IMR-90 (cell line): ENCODE data around the gene FOXP1. TPM values are rescaled to one million over a fixed set of nuclear protein-coding genes. Genes with fewer than 3 reads are reported as not detected.

Source experiments
- ATAC-seq: fragments of 200-7000 bp; cut with Tn5 transposase; 2 replicates; pipeline ENCODE4 v1.9.1; 2020; ENCODE audit warnings: low read depth, mild to moderate bottlenecking, moderate library complexity
- BruUV-seq: library from RNA; stranded (reverse); fragments of 400-500 nt; replicated peaks from 2 replicates; lab custom pipeline; 2021; lab: Mats Ljungman, UMichigan
- CTCF ChIA-PET: fragments of 300-600 bp; formaldehyde crosslinking; extraction: SDS; loops from one replicate; lab custom pipeline; 2021; ENCODE audit warnings: antibody characterized with exemption; lab: Yijun Ruan, JAX
- POLR2A ChIA-PET: fragments of 300-600 bp; sonication (Branson Sonifier 250); formaldehyde crosslinking; loops from one replicate; lab custom pipeline; 2022; ENCODE audit warnings: antibody characterized with exemption; ENCODE audit not compliant: unreplicated experiment; lab: Charles Lee
- DNase-seq: peaks from one replicate; pipeline ENCODE4 v3.0.0; 2013
- H2AFZ ChIP-seq: replicated peaks from 2 replicates; pipeline ENCODE3; 2013; ENCODE audit warnings: low read length, mild to moderate bottlenecking; ENCODE audit not compliant: poor library complexity
- H2AK5ac ChIP-seq: 2 replicates; pipeline ENCODE4 v1.6.1; 2013; ENCODE audit warnings: low read depth, low read length, inconsistent platforms
- H2AK9ac ChIP-seq: replicated peaks from 2 replicates; pipeline ENCODE3; 2013; ENCODE audit warnings: mild to moderate bottlenecking, low read depth, low read length, moderate library complexity; ENCODE audit not compliant: poor library complexity
- H2BK120ac ChIP-seq: 2 replicates; pipeline ENCODE4 v1.6.1; 2013; ENCODE audit warnings: low read depth, low read length, inconsistent platforms
- H2BK15ac ChIP-seq: 3 replicates; pipeline ENCODE4 v1.6.1; 2013; ENCODE audit warnings: low read depth, low read length, inconsistent platforms
- H2BK20ac ChIP-seq: 2 replicates; pipeline ENCODE4 v1.6.1; 2013; ENCODE audit warnings: low read depth, mild to moderate bottlenecking, inconsistent platforms, low read length, moderate library complexity
- H2BK5ac ChIP-seq: 2 replicates; pipeline ENCODE4 v1.6.1; 2013; ENCODE audit warnings: mild to moderate bottlenecking, low read depth, low read length, inconsistent platforms; ENCODE audit not compliant: poor library complexity, severe bottlenecking
- H3K14ac ChIP-seq: replicated peaks from 2 replicates; pipeline ENCODE4 v1.6.1; 2013; ENCODE audit warnings: low read depth, low read length, inconsistent platforms
- H3K18ac ChIP-seq: 2 replicates; pipeline ENCODE4 v1.6.1; 2013; ENCODE audit warnings: low read depth, low read length, control low read depth
- H3K23ac ChIP-seq: 2 replicates; pipeline ENCODE4 v1.6.1; 2013; ENCODE audit warnings: low read depth, low read length, inconsistent platforms
- H3K27ac ChIP-seq: 2 replicates; pipeline ENCODE4 v1.5.1; 2013; ENCODE audit warnings: mild to moderate bottlenecking, control low read depth, low read length; ENCODE audit not compliant: insufficient read depth
- H3K27me3 ChIP-seq: 2 replicates; pipeline ENCODE4 v1.6.1; 2013; ENCODE audit warnings: low read length; ENCODE audit not compliant: control insufficient read depth, insufficient read depth
- H3K36me3 ChIP-seq: 2 replicates; pipeline ENCODE4 v1.6.1; 2013; ENCODE audit warnings: low read length, mixed read lengths; ENCODE audit not compliant: control insufficient read depth, insufficient read depth
- H3K4ac ChIP-seq: 2 replicates; pipeline ENCODE4 v1.6.1; 2013; ENCODE audit warnings: low read depth, low read length, inconsistent platforms
- H3K4me1 ChIP-seq: 2 replicates; pipeline ENCODE4 v1.6.1; 2013; ENCODE audit warnings: low read length, mixed read lengths; ENCODE audit not compliant: control insufficient read depth, insufficient read depth
- H3K4me2 ChIP-seq: 2 replicates; pipeline ENCODE4 v1.6.1; 2013; ENCODE audit warnings: low read depth, mild to moderate bottlenecking, control low read depth, low read length, moderate library complexity
- H3K4me3 ChIP-seq: 2 replicates; pipeline ENCODE4 v1.5.1; 2013; ENCODE audit warnings: low read depth, mild to moderate bottlenecking, control low read depth, low read length, moderate library complexity; ENCODE audit not compliant: insufficient read depth
- H3K56ac ChIP-seq: 2 replicates; pipeline ENCODE4 v1.6.1; 2013; ENCODE audit warnings: low read length, inconsistent platforms; ENCODE audit not compliant: insufficient read depth; ENCODE audit errors: extremely low read depth
- H3K79me1 ChIP-seq, 2 experiments: 2 replicates each; pipeline ENCODE4 v1.6.1; 2013; ENCODE audit warnings: low read length in 2 of 2, inconsistent platforms in 1 of 2, low read depth in 1 of 2
- H3K9ac ChIP-seq: 2 replicates; pipeline ENCODE4 v1.6.1; 2013; ENCODE audit warnings: low read depth, low read length, control low read depth
- H3K9me1 ChIP-seq: 2 replicates; pipeline ENCODE4 v1.6.1; 2013; ENCODE audit warnings: low read length, inconsistent platforms; ENCODE audit not compliant: insufficient read depth
- H3K9me3 ChIP-seq: 2 replicates; pipeline ENCODE4 v1.6.1; 2013; ENCODE audit warnings: low read length; ENCODE audit not compliant: control insufficient read depth, insufficient read depth
- H4K20me1 ChIP-seq: 2 replicates; pipeline ENCODE4 v1.6.1; 2013; ENCODE audit warnings: low read length, inconsistent platforms; ENCODE audit not compliant: insufficient read depth
- H4K5ac ChIP-seq: 2 replicates; pipeline ENCODE4 v1.6.1; 2013; ENCODE audit warnings: mild to moderate bottlenecking, low read depth, low read length, control low read depth
- H4K8ac ChIP-seq, 2 experiments: 2 replicates each; pipeline ENCODE4 v1.6.1; 2013; ENCODE audit warnings: low read depth in 2 of 2, low read length in 2 of 2, control low read depth in 1 of 2, inconsistent platforms in 1 of 2
- H4K91ac ChIP-seq: 2 replicates; pipeline ENCODE4 v1.6.1; 2013; ENCODE audit warnings: low read depth, low read length, inconsistent platforms; ENCODE audit not compliant: insufficient read depth
- CTCF ChIP-seq: conservative IDR thresholded peaks from 2 replicates; pipeline ENCODE4 v1.5.1; 2012; ENCODE audit warnings: mild to moderate bottlenecking, low read depth, low read length, improper control_type of control experiment
- ELK1 ChIP-seq: fragments of 150-350 bp; IDR thresholded peaks from 2 replicates; pipeline ENCODE4 v1.6.1; 2016; ENCODE audit warnings: low read depth, mild to moderate bottlenecking, low read length, moderate library complexity, borderline replicate concordance
- FOS ChIP-seq: fragments of 150-350 bp; IDR thresholded peaks from 2 replicates; pipeline ENCODE4 v1.6.1; 2016; ENCODE audit warnings: low read depth, low read length
- MAFK ChIP-seq: IDR thresholded peaks from 2 replicates; pipeline ENCODE4 v1.6.1; 2012; ENCODE audit warnings: low read depth, low read length, improper control_type of control experiment
- MAZ ChIP-seq: IDR thresholded peaks from 2 replicates; pipeline ENCODE4 v1.6.1; 2012; ENCODE audit warnings: low read depth, mild to moderate bottlenecking, low read length, improper control_type of control experiment, moderate library complexity, borderline replicate concordance
- MXI1 ChIP-seq: IDR thresholded peaks from 2 replicates; pipeline ENCODE4 v1.6.1; 2012; ENCODE audit warnings: low read depth, mild to moderate bottlenecking, low read length, moderate library complexity, borderline replicate concordance
- NFE2L2 ChIP-seq: fragments of 150-350 bp; IDR thresholded peaks from 2 replicates; pipeline ENCODE4 v1.6.1; 2016; ENCODE audit warnings: low read depth, mild to moderate bottlenecking, low read length
- RAD21 ChIP-seq: IDR thresholded peaks from 2 replicates; pipeline ENCODE4 v1.6.1; 2012; ENCODE audit warnings: low read length, improper control_type of control experiment
- RCOR1 ChIP-seq: IDR thresholded peaks from 2 replicates; pipeline ENCODE4 v1.6.1; 2012; ENCODE audit warnings: mild to moderate bottlenecking, low read length, improper control_type of control experiment; ENCODE audit not compliant: insufficient replicate concordance
- RFX5 ChIP-seq: IDR thresholded peaks from 2 replicates; pipeline ENCODE4 v1.8.0; 2012; ENCODE audit warnings: low read depth, mild to moderate bottlenecking, low read length, moderate library complexity
- SMC3 ChIP-seq: fragments of 150-350 bp; IDR thresholded peaks from 2 replicates; pipeline ENCODE4 v1.6.1; 2016; ENCODE audit warnings: low read depth, mild to moderate bottlenecking, antibody characterized with exemption, low read length, moderate library complexity
- WGBS, 2 experiments: methylation state at CpG; one replicate each; pipeline versions ENCODE4 v1.1.5 to v1.1.7; 2013; ENCODE audit warnings: missing lambda C conversion rate in 2 of 2; ENCODE audit not compliant: insufficient read length in 1 of 2; ENCODE audit errors: extremely low coverage in 2 of 2; 5-methylcytosine and 5-hydroxymethylcytosine counted together
- dilution Hi-C: fragments of 300-500 bp; cut with HindIII; formaldehyde crosslinking; loops from one replicate; pipeline ENCODE4 v1.14.3; 2018; ENCODE audit warnings: low sequenced_read_pairs; ENCODE audit not compliant: unreplicated experiment
- in situ Hi-C: fragments of 300-500 bp; cut with MboI; formaldehyde crosslinking; loops from 3 replicates; pipeline ENCODE4 v1.14.3; 2019; ENCODE audit warnings: low sequenced_read_pairs, inconsistent platforms, mixed read lengths
- intact Hi-C: fragments of 100-400 bp; cut with micrococcal nuclease; formaldehyde crosslinking; loops from 2 replicates; pipeline ENCODE4 v1.10.0; 2022
- polyA plus RNA-seq, 3 experiments: library from polyadenylated mRNA; depleted of rRNA; stranded (reverse); fragments of >200 nt; gene quantifications; 2 replicates each; pipeline ENCODE4 v1.2.3, GENCODE V29; 2012; ENCODE audit warnings: low replicate concordance in 1 of 3
- total RNA-seq: library from RNA; depleted of rRNA; stranded (reverse); fragments of >200 nt; gene quantifications from 2 replicates; pipeline ENCODE4 v1.2.3, GENCODE V29; 2012

The FOXP1 gene
- total and polyA plus RNA-seq, 2 of the 4 experiments (the other 2 are of a cell fraction): 37.0 to 132 TPM

- peaks cover 13 to 57% of the 10 kb centered on the region in 2 experiments; a peak in 3 of 4 replicates for H3K79me1 ChIP-seq
- H3K9me3 ChIP-seq: no peaks in the 10 kb centered on the region
- DNase-seq: no peak
- peak overlapping the region; percentile 96 for H2BK120ac ChIP-seq
- no peaks in the 10 kb centered on the region for H3K27me3 ChIP-seq
- WGBS, 2 experiments: 1% methylated on average over 11 of the region's 59 CpGs; no CpG with 5 or more reads in 1 of the 2 experiments
- dilution Hi-C loops: no loop called here
- peak overlapping the region; percentile 93 for H3K18ac ChIP-seq
- peak overlapping the region; percentile 78; the same call in 1 of the 2 replicates for H2BK20ac ChIP-seq
- H3K9ac ChIP-seq: peak overlapping the region; percentile 99
- intact Hi-C loops: loop anchor here (2.0 to 10.0 kb wide), 6 partner anchors 70 to 1050 kb away; no protein-coding TSS in a partner anchor
- H3K4me2 ChIP-seq: peak overlapping the region; percentile 79
- peaks cover 5% of the 10 kb centered on the region for H3K4me1 ChIP-seq
- H3K9me1 ChIP-seq: no peaks in the 10 kb centered on the region
- H2AK5ac ChIP-seq: peak overlapping the region; percentile 45
- H4K8ac ChIP-seq: peak overlapping the region; percentile 74 to 89
- POLR2A ChIA-PET: no interaction called here
- H4K5ac ChIP-seq: peak overlapping the region; percentile 78
- H2BK5ac ChIP-seq: peak overlapping the region; percentile 98
- peak overlapping the region; percentile 83; the same call in 2 of the 3 replicates for H2BK15ac ChIP-seq
- H3K4me3 ChIP-seq: peak overlapping the region; percentile 90
- peak overlapping the region; percentile 92 for H2AFZ ChIP-seq
- peak overlapping the region; percentile 59 for H3K56ac ChIP-seq
- peak overlapping the region; percentile 83 for H2AK9ac ChIP-seq
- peak; percentile 12 for ATAC-seq
- H3K23ac ChIP-seq: peak overlapping the region; percentile 94
- peak overlapping the region; percentile 92 for H4K91ac ChIP-seq
- TF ChIP-seq MAFK (no peak), MXI1 (no peak), RFX5 (no peak), CTCF (no peak), SMC3 (no peak), NFE2L2 (no peak), RAD21 (no peak), ELK1 (no peak), RCOR1 (no peak), FOS (no peak), MAZ (no peak)
- peak overlapping the region; percentile 98 for H3K27ac ChIP-seq
- in situ Hi-C loops: loop anchor here (5.0 to 10.0 kb wide), 3 partner anchors 275 to 587 kb away; no protein-coding TSS in a partner anchor
- no peaks in the 10 kb centered on the region for H3K36me3 ChIP-seq
- H4K20me1 ChIP-seq: no peaks in the 10 kb centered on the region; the same call in 1 of the 2 replicates
- CTCF ChIA-PET: no interaction called here
- BruUV-seq: no TSS peak
- H3K14ac ChIP-seq: peak overlapping the region; percentile 97
- H3K4ac ChIP-seq: peak overlapping the region; percentile 92
Measured at GRCh38 chr3:71582036-71582611, 1.4 kb downstream of the FOXP1 start.
